Keratinocyte (primary cell): ENCODE measurements around the gene GRK1. TPM values are rescaled to one million over a fixed set of nuclear protein-coding genes. Genes with fewer than 3 reads are reported as not detected.

Experiments used
- DNase-seq: peaks from one replicate; pipeline ENCODE4 v3.0.0-alpha.2; 2011; ENCODE audit warnings: low read depth, missing footprints, low spot score
- FAIRE-seq: peaks from 2 replicates; lab custom pipeline; 2011; peaks lifted over from hg19 to GRCh38; lab: Jason Lieb, UNC
- H2AFZ ChIP-seq: 2 replicates; pipeline ENCODE4 v1.6.0; 2012; ENCODE audit warnings: low read length, control low read depth, inconsistent platforms; ENCODE audit not compliant: control insufficient read depth
- H3K27ac ChIP-seq: 2 replicates; pipeline ENCODE4 v1.5.1; 2011; ENCODE audit warnings: low read length; ENCODE audit not compliant: control insufficient read depth, insufficient read depth
- H3K27me3 ChIP-seq: 3 replicates; pipeline ENCODE4 v1.6.0; 2011; ENCODE audit warnings: low read length; ENCODE audit not compliant: control insufficient read depth, insufficient read depth; ENCODE audit errors: extremely low read depth
- H3K36me3 ChIP-seq, 2 experiments: 2 replicates in 1 of 2; 3 replicates in 1 of 2; pipeline ENCODE4 v1.5.1; 2011; ENCODE audit warnings: low read length in 2 of 2, mild to moderate bottlenecking in 1 of 2; ENCODE audit not compliant: control insufficient read depth in 2 of 2, insufficient read depth in 2 of 2; ENCODE audit errors: extremely low read depth in 1 of 2
- H3K4me1 ChIP-seq: 3 replicates; pipeline ENCODE4 v1.5.1; 2011; ENCODE audit warnings: low read length; ENCODE audit not compliant: control insufficient read depth, insufficient read depth; ENCODE audit errors: extremely low read depth
- H3K4me2 ChIP-seq: 3 replicates; pipeline ENCODE4 v1.6.0; 2011; ENCODE audit warnings: low read depth, low read length; ENCODE audit not compliant: control insufficient read depth, insufficient read depth; ENCODE audit errors: extremely low read depth
- H3K4me3 ChIP-seq, 3 experiments: fragments of 200-600 bp in 1 of 3; sonication (generic) in 1 of 3; 2 replicates in 2 of 3; 3 replicates in 1 of 3; pipeline ENCODE4 v1.5.1; 2011 to 2016; ENCODE audit warnings: low read length in 3 of 3, mild to moderate bottlenecking in 3 of 3, control low read depth in 2 of 3, inconsistent platforms in 1 of 3, low read depth in 1 of 3, mixed read lengths in 1 of 3, mixed run types in 1 of 3, moderate library complexity in 1 of 3; ENCODE audit not compliant: control insufficient read depth in 2 of 3, insufficient read depth in 2 of 3; ENCODE audit errors: extremely low read depth in 1 of 3
- H3K79me2 ChIP-seq: 2 replicates; pipeline ENCODE4 v1.6.0; 2012; ENCODE audit warnings: low read length; ENCODE audit not compliant: control insufficient read depth, insufficient read depth
- H3K9ac ChIP-seq: 3 replicates; pipeline ENCODE4 v1.6.0; 2011; ENCODE audit warnings: low read length; ENCODE audit not compliant: control insufficient read depth, insufficient read depth; ENCODE audit errors: extremely low read depth
- H3K9me1 ChIP-seq: 3 replicates; pipeline ENCODE4 v1.6.0; 2011; ENCODE audit warnings: low read length; ENCODE audit not compliant: control insufficient read depth, insufficient read depth; ENCODE audit errors: extremely low read depth
- H3K9me3 ChIP-seq: 2 replicates; pipeline ENCODE4 v1.5.1; 2012; ENCODE audit warnings: low read depth, low read length; ENCODE audit not compliant: control insufficient read depth
- H4K20me1 ChIP-seq: 3 replicates; pipeline ENCODE4 v1.6.0; 2011; ENCODE audit warnings: low read length; ENCODE audit not compliant: control insufficient read depth, insufficient read depth; ENCODE audit errors: extremely low read depth
- EZH2 ChIP-seq: IDR thresholded peaks from one replicate; pipeline ENCODE4 v1.6.1; 2012; ENCODE audit warnings: inconsistent platforms, mild to moderate bottlenecking, low read length, moderate library complexity
- dilution Hi-C: fragments of 300-500 bp; cut with MboI; formaldehyde crosslinking; loops from one replicate; pipeline ENCODE4 v1.7.0; 2020; ENCODE audit warnings: low sequenced_read_pairs; ENCODE audit not compliant: extremely low pct_ligation_motif_present
- polyA plus RNA-seq, 5 experiments: library from polyadenylated mRNA; depleted of rRNA in 3 of 5; stranded (reverse) in 3 of 5; stranded (forward) in 1 of 5; unstranded in 1 of 5; fragments of >200 nt; gene quantifications; 1 replicate in 1 of 5; 2 replicates in 3 of 5; 3 replicates in 1 of 5; pipeline versions ENCODE4 v1.2.1 to v1.2.3, GENCODE V29; 2011 to 2012; ENCODE audit warnings: missing spikeins in 2 of 5, low read depth in 1 of 5, low replicate concordance in 1 of 5
- TF ChIP-seq, protein P1 (sequence below), 3 experiments: IDR thresholded peaks in 1 of 3; conservative IDR thresholded peaks in 1 of 3; optimal IDR thresholded peaks in 1 of 3; 2 replicates in 2 of 3; 3 replicates in 1 of 3; pipeline versions ENCODE3 to v1.5.1; 2011; ENCODE audit warnings: low read length in 3 of 3, mild to moderate bottlenecking in 3 of 3, moderate library complexity in 2 of 3, control low read depth in 1 of 3, inconsistent platforms in 1 of 3; ENCODE audit not compliant: insufficient read depth in 2 of 3; ENCODE audit errors: extremely low read depth in 1 of 3

GRK1 gene
- polyA plus RNA-seq, 1 donor (not counting 4 experiments of a cell fraction or from before 2014, with no cell fraction given) = not detected

GRCh38 chr13:113771709-113772331 lies 104.8 kb downstream of the GRK1 start:
- dilution Hi-C loops = no loop called here
- Histone ChIP-seq H3K27me3 (peaks cover 7% of the 10 kb centered on the region), H3K79me2 (no peaks in the 10 kb centered on the region), H3K9ac (no peak overlapping the region), H3K9me3 (no peaks in the 10 kb centered on the region), H4K20me1 (no peaks in the 10 kb centered on the region), H3K4me1 (peaks cover 10% of the 10 kb centered on the region), H3K27ac (no peak overlapping the region), H2AFZ (no peak overlapping the region), H3K9me1 (no peaks in the 10 kb centered on the region), H3K4me3 (no peak overlapping the region), H3K36me3 (no peaks in the 10 kb centered on the region), H3K4me2 (no peak overlapping the region)
- FAIRE-seq (no peak), DNase-seq (no peak)
- TF ChIP-seq EZH2 = no peak
- TF ChIP-seq, protein P1, sequence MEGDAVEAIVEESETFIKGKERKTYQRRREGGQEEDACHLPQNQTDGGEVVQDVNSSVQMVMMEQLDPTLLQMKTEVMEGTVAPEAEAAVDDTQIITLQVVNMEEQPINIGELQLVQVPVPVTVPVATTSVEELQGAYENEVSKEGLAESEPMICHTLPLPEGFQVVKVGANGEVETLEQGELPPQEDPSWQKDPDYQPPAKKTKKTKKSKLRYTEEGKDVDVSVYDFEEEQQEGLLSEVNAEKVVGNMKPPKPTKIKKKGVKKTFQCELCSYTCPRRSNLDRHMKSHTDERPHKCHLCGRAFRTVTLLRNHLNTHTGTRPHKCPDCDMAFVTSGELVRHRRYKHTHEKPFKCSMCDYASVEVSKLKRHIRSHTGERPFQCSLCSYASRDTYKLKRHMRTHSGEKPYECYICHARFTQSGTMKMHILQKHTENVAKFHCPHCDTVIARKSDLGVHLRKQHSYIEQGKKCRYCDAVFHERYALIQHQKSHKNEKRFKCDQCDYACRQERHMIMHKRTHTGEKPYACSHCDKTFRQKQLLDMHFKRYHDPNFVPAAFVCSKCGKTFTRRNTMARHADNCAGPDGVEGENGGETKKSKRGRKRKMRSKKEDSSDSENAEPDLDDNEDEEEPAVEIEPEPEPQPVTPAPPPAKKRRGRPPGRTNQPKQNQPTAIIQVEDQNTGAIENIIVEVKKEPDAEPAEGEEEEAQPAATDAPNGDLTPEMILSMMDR (optimal IDR thresholded peaks at IDR 0.05 in 1 of 3, IDR thresholded peaks at IDR 0.05 in 1 of 3, conservative IDR thresholded peaks at IDR 0.05 in 1 of 3; ENCODE audit: extremely low read depth in 1 of 3, insufficient read depth in 2 of 3, low read length in 3 of 3) = no peak

DNA sequence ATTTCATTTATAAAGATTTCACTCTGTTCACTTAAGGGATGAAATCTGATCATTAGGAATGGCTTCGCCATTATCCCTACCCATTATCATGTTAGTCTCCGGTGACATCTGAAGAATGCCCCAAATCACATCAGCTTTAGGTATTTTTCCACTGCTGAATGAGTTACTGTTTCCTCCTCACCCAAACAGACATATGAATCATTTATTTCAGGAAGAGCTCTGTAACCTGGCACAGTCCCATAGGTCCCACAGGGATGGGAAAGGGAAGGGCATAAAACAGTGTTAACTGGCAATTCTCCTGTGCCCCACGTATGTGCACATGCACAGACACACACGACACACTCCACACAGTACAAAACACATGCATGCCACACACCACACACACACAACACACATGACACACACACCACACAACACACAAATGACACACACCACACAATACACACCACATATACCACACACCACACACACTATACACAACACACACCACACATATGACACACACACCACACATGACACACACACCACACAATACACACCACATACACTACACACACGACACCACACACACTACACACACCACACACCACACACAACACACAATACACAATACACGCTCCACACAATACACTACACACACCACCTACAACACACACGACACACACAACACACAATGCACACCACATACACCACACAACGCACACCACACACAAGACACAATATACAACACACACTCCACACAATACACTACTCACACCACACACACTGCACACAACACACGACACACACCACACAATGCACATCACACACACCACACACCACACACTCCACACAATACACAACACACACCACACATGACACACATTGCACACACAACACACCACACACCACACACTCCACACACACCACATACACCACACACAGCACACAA lies 107.4 kb downstream of the GRK1 start:
- Histone ChIP-seq H3K4me1 (peaks cover 10% of the 10 kb centered on the region), H4K20me1 (no peaks in the 10 kb centered on the region), H3K36me3 (no peaks in the 10 kb centered on the region), H3K27me3 (peaks cover 17% of the 10 kb centered on the region), H3K27ac (no peak overlapping the region), H2AFZ (no peak overlapping the region), H3K9me1 (no peaks in the 10 kb centered on the region), H3K9ac (no peak overlapping the region), H3K4me3 (no peak overlapping the region), H3K9me3 (no peaks in the 10 kb centered on the region), H3K4me2 (no peak overlapping the region), H3K79me2 (no peaks in the 10 kb centered on the region)
- dilution Hi-C loops = no loop called here
- TF ChIP-seq EZH2 = no peak
- TF ChIP-seq, protein P1 (optimal IDR thresholded peaks at IDR 0.05 in 1 of 3, IDR thresholded peaks at IDR 0.05 in 1 of 3, conservative IDR thresholded peaks at IDR 0.05 in 1 of 3; ENCODE audit: extremely low read depth in 1 of 3, insufficient read depth in 2 of 3, low read length in 3 of 3) = no peak
- no peak for DNase-seq
- FAIRE-seq = peak; percentile 71
